HG02798 (cell line): ENCODE data around the gene ECE1.

Experiments
- ATAC-seq: cut with Tn5 transposase; IDR thresholded peaks from one replicate; pipeline ENCODE4 v1.9.1; 2021; ENCODE audit warnings: mild to moderate bottlenecking; ENCODE audit not compliant: unreplicated experiment, poor library complexity

Gene ECE1

GRCh38 chr1:21325731-21326387 lies 35.6 kb upstream of the ECE1 start:
- ATAC-seq, result no peak

- ATAC-seq, result no peak
Observed at GRCh38 chr1:21325231-21325718, 35.0 kb upstream of the ECE1 start.

GRCh38 chr1:21324368-21325141 lies 34.3 kb upstream of the ECE1 start:
- peak; percentile 38 for ATAC-seq

- no peak for ATAC-seq
Observed at GRCh38 chr1:21323091-21323490, 32.8 kb upstream of the ECE1 start.

- no peak for ATAC-seq
Observed at GRCh38 chr1:21322681-21323016, 32.4 kb upstream of the ECE1 start.

GRCh38 chr1:21321963-21322680 lies 31.9 kb upstream of the ECE1 start:
- ATAC-seq, result no peak

GRCh38 chr1:21320410-21321108 lies 30.3 kb upstream of the ECE1 start:
- no peak for ATAC-seq

- ATAC-seq, result no peak
Observed at GRCh38 chr1:21319447-21320407, 29.5 kb upstream of the ECE1 start.

GRCh38 chr1:21318714-21319159 lies 28.5 kb upstream of the ECE1 start:
- ATAC-seq, result no peak

- ATAC-seq, result no peak
Observed at GRCh38 chr1:21318057-21318713, 27.9 kb upstream of the ECE1 start.

- no peak for ATAC-seq
Observed at GRCh38 chr1:21317690-21318043, 27.4 kb upstream of the ECE1 start.

- no peak for ATAC-seq
Observed at GRCh38 chr1:21317035-21317689, 26.9 kb upstream of the ECE1 start.

GRCh38 chr1:21314743-21315396 lies 24.6 kb upstream of the ECE1 start:
- no peak for ATAC-seq

- no peak for ATAC-seq
Observed at GRCh38 chr1:21313886-21314721, 23.8 kb upstream of the ECE1 start.

GRCh38 chr1:21313203-21313885 lies 23.1 kb upstream of the ECE1 start:
- no peak for ATAC-seq

- ATAC-seq, result no peak
Observed at GRCh38 chr1:21312407-21312992, 22.2 kb upstream of the ECE1 start.
